SK-N-SH (cell line): Measurements from ENCODE around the gene FYN.

Experiments used
- EP300 ChIP-seq, 2 experiments: IDR thresholded peaks; 2 replicates each; pipeline versions ENCODE4 v1.4.0 to v1.6.1; 2012; ENCODE audit warnings: borderline replicate concordance in 1 of 2, low read depth in 1 of 2, low read length in 1 of 2
- GATA2 ChIP-seq: sonication (generic); formaldehyde crosslinking; IDR thresholded peaks from 2 replicates; pipeline ENCODE4 v1.5.0; 2020; ENCODE audit warnings: mild to moderate bottlenecking, missing genetic modification reagents
- POLR2AphosphoS5 ChIP-seq: IDR thresholded peaks from 2 replicates; pipeline ENCODE4 v1.6.1; 2012; ENCODE audit warnings: low read depth, low read length
- RFX5 ChIP-seq: IDR thresholded peaks from 2 replicates; pipeline ENCODE4 v1.6.1; 2012; ENCODE audit warnings: mild to moderate bottlenecking, improper control_type of control experiment, low read length
- TF ChIP-seq, protein P1 (sequence below): fragments of 200-600 bp; sonication (generic); IDR thresholded peaks from 2 replicates; pipeline ENCODE4 v1.6.1; 2017; ENCODE audit warnings: antibody characterized with exemption, mild to moderate bottlenecking, moderate library complexity

DNA sequence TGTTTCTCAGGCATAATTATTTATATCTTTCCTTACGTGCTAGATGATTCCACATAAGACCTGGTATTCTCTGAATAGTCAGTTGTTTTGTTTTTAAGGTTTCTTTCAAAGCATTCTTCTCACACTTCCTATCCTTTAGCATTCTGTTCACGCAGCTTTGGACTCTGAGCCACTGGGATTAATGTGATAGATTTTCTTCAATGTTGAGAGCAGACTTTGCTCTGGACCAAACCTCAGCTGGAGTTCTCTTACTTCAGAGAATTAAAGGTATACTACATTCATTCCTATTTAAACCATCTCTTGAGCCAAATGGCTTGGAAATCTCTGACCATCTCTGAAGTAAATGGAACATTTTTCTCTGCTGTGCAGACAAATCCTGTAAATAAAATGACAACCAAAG, 196.9 kb downstream of the FYN start:
- TF ChIP-seq POLR2AphosphoS5: no peak
- TF ChIP-seq, protein P1, sequence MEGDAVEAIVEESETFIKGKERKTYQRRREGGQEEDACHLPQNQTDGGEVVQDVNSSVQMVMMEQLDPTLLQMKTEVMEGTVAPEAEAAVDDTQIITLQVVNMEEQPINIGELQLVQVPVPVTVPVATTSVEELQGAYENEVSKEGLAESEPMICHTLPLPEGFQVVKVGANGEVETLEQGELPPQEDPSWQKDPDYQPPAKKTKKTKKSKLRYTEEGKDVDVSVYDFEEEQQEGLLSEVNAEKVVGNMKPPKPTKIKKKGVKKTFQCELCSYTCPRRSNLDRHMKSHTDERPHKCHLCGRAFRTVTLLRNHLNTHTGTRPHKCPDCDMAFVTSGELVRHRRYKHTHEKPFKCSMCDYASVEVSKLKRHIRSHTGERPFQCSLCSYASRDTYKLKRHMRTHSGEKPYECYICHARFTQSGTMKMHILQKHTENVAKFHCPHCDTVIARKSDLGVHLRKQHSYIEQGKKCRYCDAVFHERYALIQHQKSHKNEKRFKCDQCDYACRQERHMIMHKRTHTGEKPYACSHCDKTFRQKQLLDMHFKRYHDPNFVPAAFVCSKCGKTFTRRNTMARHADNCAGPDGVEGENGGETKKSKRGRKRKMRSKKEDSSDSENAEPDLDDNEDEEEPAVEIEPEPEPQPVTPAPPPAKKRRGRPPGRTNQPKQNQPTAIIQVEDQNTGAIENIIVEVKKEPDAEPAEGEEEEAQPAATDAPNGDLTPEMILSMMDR: no peak
- TF ChIP-seq GATA2 (CRISPR knock-in tag): no peak
- no peak for TF ChIP-seq RFX5
- no peak for TF ChIP-seq EP300 (IDR thresholded peaks at IDR 0.05; ENCODE audit: borderline replicate concordance in 1 of 2, low read depth in 1 of 2, low read length in 1 of 2)
